ENCODE data around the gene RFC2.

RFC2 gene

GRCh38 chr7:74277636-74278035 is 23.4 kb upstream of the RFC2 start:
- Histone ChIP-seq H3K9ac (ENCODE audit: low read length) (no peak overlapping the region), H3K27ac (ENCODE audit: low read depth, low read length) (no peak overlapping the region), H3K9me3 (ENCODE audit: low read length) (no peaks in the 10 kb centered on the region), H3K27me3 (ENCODE audit: control insufficient read depth in 1 of 2, insufficient read depth in 2 of 2, low read length in 2 of 2) (no peaks in the 10 kb centered on the region), H3K4me3 (ENCODE audit: low read depth in 1 of 2, low read length in 2 of 2) (no peak overlapping the region), H3K4me1 (ENCODE audit: insufficient read depth, low read length) (no peaks in the 10 kb centered on the region), H3K36me3 (ENCODE audit: insufficient read depth, low read length) (no peaks in the 10 kb centered on the region)

GRCh38 chr7:74275401-74275881 is 21.2 kb upstream of the RFC2 start:
- Histone ChIP-seq H3K4me3 (ENCODE audit: low read depth in 1 of 2, low read length in 2 of 2) (no peak overlapping the region), H3K27ac (ENCODE audit: low read depth, low read length) (no peak overlapping the region), H3K9me3 (ENCODE audit: low read length) (no peaks in the 10 kb centered on the region), H3K36me3 (ENCODE audit: insufficient read depth, low read length) (no peaks in the 10 kb centered on the region), H3K27me3 (ENCODE audit: control insufficient read depth in 1 of 2, insufficient read depth in 2 of 2, low read length in 2 of 2) (no peaks in the 10 kb centered on the region), H3K4me1 (ENCODE audit: insufficient read depth, low read length) (no peaks in the 10 kb centered on the region), H3K9ac (ENCODE audit: low read length) (no peak overlapping the region)

- H3K36me3 ChIP-seq (ENCODE audit: insufficient read depth, low read length) = no peaks in the 10 kb centered on the region
- H3K4me1 ChIP-seq (ENCODE audit: insufficient read depth, low read length) = no peaks in the 10 kb centered on the region
- no peak overlapping the region for H3K9ac ChIP-seq (ENCODE audit: low read length)
- H3K27me3 ChIP-seq (ENCODE audit: control insufficient read depth in 1 of 2, insufficient read depth in 2 of 2, low read length in 2 of 2) = no peaks in the 10 kb centered on the region
- H3K9me3 ChIP-seq (ENCODE audit: low read length) = no peaks in the 10 kb centered on the region
- no peak overlapping the region for H3K4me3 ChIP-seq (ENCODE audit: low read depth in 1 of 2, low read length in 2 of 2)
- H3K27ac ChIP-seq (ENCODE audit: low read depth, low read length) = peak overlapping the region; percentile 42
Observed at GRCh38 chr7:74272305-74273038, 18.3 kb upstream of the RFC2 start.

GRCh38 chr7:74271742-74272141 is 17.5 kb upstream of the RFC2 start:
- Histone ChIP-seq H3K9ac (ENCODE audit: low read length) (no peak overlapping the region), H3K36me3 (ENCODE audit: insufficient read depth, low read length) (no peaks in the 10 kb centered on the region), H3K27ac (ENCODE audit: low read depth, low read length) (peak overlapping the region; percentile 24), H3K9me3 (ENCODE audit: low read length) (no peaks in the 10 kb centered on the region), H3K27me3 (ENCODE audit: control insufficient read depth in 1 of 2, insufficient read depth in 2 of 2, low read length in 2 of 2) (no peaks in the 10 kb centered on the region), H3K4me1 (ENCODE audit: insufficient read depth, low read length) (no peaks in the 10 kb centered on the region), H3K4me3 (ENCODE audit: low read depth in 1 of 2, low read length in 2 of 2) (no peak overlapping the region)

- Histone ChIP-seq H3K4me1 (ENCODE audit: insufficient read depth, low read length) (no peaks in the 10 kb centered on the region), H3K27me3 (ENCODE audit: control insufficient read depth in 1 of 2, insufficient read depth in 2 of 2, low read length in 2 of 2) (no peaks in the 10 kb centered on the region), H3K4me3 (ENCODE audit: low read depth in 1 of 2, low read length in 2 of 2) (peak overlapping the region; percentile 32 to 73), H3K27ac (ENCODE audit: low read depth, low read length) (no peak overlapping the region), H3K9me3 (ENCODE audit: low read length) (no peaks in the 10 kb centered on the region), H3K9ac (ENCODE audit: low read length) (no peak overlapping the region), H3K36me3 (ENCODE audit: insufficient read depth, low read length) (no peaks in the 10 kb centered on the region)
Observed at GRCh38 chr7:74269757-74270277, 15.6 kb upstream of the RFC2 start.

GRCh38 chr7:74267756-74268565 is 13.8 kb upstream of the RFC2 start:
- H3K9me3 ChIP-seq (ENCODE audit: low read length) = no peaks in the 10 kb centered on the region
- H3K27me3 ChIP-seq (ENCODE audit: control insufficient read depth in 1 of 2, insufficient read depth in 2 of 2, low read length in 2 of 2) = no peaks in the 10 kb centered on the region
- H3K9ac ChIP-seq (ENCODE audit: low read length) = no peak overlapping the region
- no peaks in the 10 kb centered on the region for H3K36me3 ChIP-seq (ENCODE audit: insufficient read depth, low read length)
- no peaks in the 10 kb centered on the region for H3K4me1 ChIP-seq (ENCODE audit: insufficient read depth, low read length)
- no peak overlapping the region for H3K27ac ChIP-seq (ENCODE audit: low read depth, low read length)
- H3K4me3 ChIP-seq (ENCODE audit: low read depth in 1 of 2, low read length in 2 of 2) = no peak overlapping the region

- H3K9ac ChIP-seq (ENCODE audit: low read length) = no peak overlapping the region
- H3K27me3 ChIP-seq (ENCODE audit: control insufficient read depth in 1 of 2, insufficient read depth in 2 of 2, low read length in 2 of 2) = no peaks in the 10 kb centered on the region
- no peaks in the 10 kb centered on the region for H3K9me3 ChIP-seq (ENCODE audit: low read length)
- no peak overlapping the region for H3K4me3 ChIP-seq (ENCODE audit: low read depth in 1 of 2, low read length in 2 of 2)
- no peaks in the 10 kb centered on the region for H3K36me3 ChIP-seq (ENCODE audit: insufficient read depth, low read length)
- H3K4me1 ChIP-seq (ENCODE audit: insufficient read depth, low read length) = no peaks in the 10 kb centered on the region
- H3K27ac ChIP-seq (ENCODE audit: low read depth, low read length) = no peak overlapping the region
Observed at GRCh38 chr7:74266191-74266963, 12.2 kb upstream of the RFC2 start.

- Histone ChIP-seq H3K4me1 (ENCODE audit: insufficient read depth, low read length) (no peaks in the 10 kb centered on the region), H3K27me3 (ENCODE audit: control insufficient read depth in 1 of 2, insufficient read depth in 2 of 2, low read length in 2 of 2) (no peaks in the 10 kb centered on the region), H3K4me3 (ENCODE audit: low read depth in 1 of 2, low read length in 2 of 2) (no peak overlapping the region), H3K9ac (ENCODE audit: low read length) (no peak overlapping the region), H3K36me3 (ENCODE audit: insufficient read depth, low read length) (no peaks in the 10 kb centered on the region), H3K27ac (ENCODE audit: low read depth, low read length) (no peak overlapping the region), H3K9me3 (ENCODE audit: low read length) (no peaks in the 10 kb centered on the region)
Observed at GRCh38 chr7:74263399-74264120, 9.4 kb upstream of the RFC2 start.

GRCh38 chr7:74262639-74263398 is 8.6 kb upstream of the RFC2 start:
- no peaks in the 10 kb centered on the region for H3K36me3 ChIP-seq (ENCODE audit: insufficient read depth, low read length)
- H3K9me3 ChIP-seq (ENCODE audit: low read length) = no peaks in the 10 kb centered on the region
- no peaks in the 10 kb centered on the region for H3K27me3 ChIP-seq (ENCODE audit: control insufficient read depth in 1 of 2, insufficient read depth in 2 of 2, low read length in 2 of 2)
- H3K4me1 ChIP-seq (ENCODE audit: insufficient read depth, low read length) = no peaks in the 10 kb centered on the region
- no peak overlapping the region for H3K9ac ChIP-seq (ENCODE audit: low read length)
- H3K27ac ChIP-seq (ENCODE audit: low read depth, low read length) = no peak overlapping the region
- H3K4me3 ChIP-seq (ENCODE audit: low read depth in 1 of 2, low read length in 2 of 2) = no peak overlapping the region

GRCh38 chr7:74258639-74259038 is 4.4 kb upstream of the RFC2 start:
- H3K27me3 ChIP-seq (ENCODE audit: control insufficient read depth in 1 of 2, insufficient read depth in 2 of 2, low read length in 2 of 2) = no peaks in the 10 kb centered on the region
- no peak overlapping the region for H3K27ac ChIP-seq (ENCODE audit: low read depth, low read length)
- H3K4me3 ChIP-seq (ENCODE audit: low read depth in 1 of 2, low read length in 2 of 2) = no peak overlapping the region
- no peaks in the 10 kb centered on the region for H3K36me3 ChIP-seq (ENCODE audit: insufficient read depth, low read length)
- H3K4me1 ChIP-seq (ENCODE audit: insufficient read depth, low read length) = peaks cover 7% of the 10 kb centered on the region
- H3K9me3 ChIP-seq (ENCODE audit: low read length) = no peaks in the 10 kb centered on the region
- H3K9ac ChIP-seq (ENCODE audit: low read length) = no peak overlapping the region
